RWPE1 (cell line): ENCODE measurements around the gene TEAD3.
"Not testable (repeated sequence)": the region's sequence is repeated elsewhere in the genome, so short reads cannot be mapped to it uniquely, and the experiment has no call there.

Source experiments
- CTCF ChIA-PET: fragments of 350-600 bp; sonication (Branson Sonifier 250); formaldehyde crosslinking; extraction: SDS; loops from one replicate; lab custom pipeline; 2021; lab: Yijun Ruan, JAX
- POLR2A ChIA-PET: fragments of 400-600 bp; formaldehyde crosslinking; extraction: SDS; loops from one replicate; lab custom pipeline; 2020; ENCODE audit warnings: antibody characterized with exemption; ENCODE audit not compliant: low non-redundant PET; lab: Yijun Ruan, JAX
- DNase-seq: peaks from one replicate; pipeline ENCODE4 v3.0.0; 2012; ENCODE audit warnings: low spot score
- H3K27ac ChIP-seq: fragments of 450-650 bp; 2 replicates; pipeline ENCODE4 v1.5.1; 2017
- TF ChIP-seq, protein P1 (sequence below): fragments of 450-650 bp; conservative IDR thresholded peaks from 2 replicates; pipeline ENCODE4 v1.5.1; 2017; ENCODE audit warnings: low read depth, mild to moderate bottlenecking

Gene TEAD3

GRCh38 chr6:35443341-35444030 is 53.4 kb downstream of the TEAD3 start:
- DNase-seq = no peak
- CTCF ChIA-PET = interaction anchor here (1.0 to 1.5 kb wide), 2 partner anchors 102 to 146 kb away, joined by 3 to 4 read pairs; partner anchors contain the start of gene DEF6
- H3K27ac ChIP-seq = peak overlapping the region; percentile 11
- TF ChIP-seq, protein P1, sequence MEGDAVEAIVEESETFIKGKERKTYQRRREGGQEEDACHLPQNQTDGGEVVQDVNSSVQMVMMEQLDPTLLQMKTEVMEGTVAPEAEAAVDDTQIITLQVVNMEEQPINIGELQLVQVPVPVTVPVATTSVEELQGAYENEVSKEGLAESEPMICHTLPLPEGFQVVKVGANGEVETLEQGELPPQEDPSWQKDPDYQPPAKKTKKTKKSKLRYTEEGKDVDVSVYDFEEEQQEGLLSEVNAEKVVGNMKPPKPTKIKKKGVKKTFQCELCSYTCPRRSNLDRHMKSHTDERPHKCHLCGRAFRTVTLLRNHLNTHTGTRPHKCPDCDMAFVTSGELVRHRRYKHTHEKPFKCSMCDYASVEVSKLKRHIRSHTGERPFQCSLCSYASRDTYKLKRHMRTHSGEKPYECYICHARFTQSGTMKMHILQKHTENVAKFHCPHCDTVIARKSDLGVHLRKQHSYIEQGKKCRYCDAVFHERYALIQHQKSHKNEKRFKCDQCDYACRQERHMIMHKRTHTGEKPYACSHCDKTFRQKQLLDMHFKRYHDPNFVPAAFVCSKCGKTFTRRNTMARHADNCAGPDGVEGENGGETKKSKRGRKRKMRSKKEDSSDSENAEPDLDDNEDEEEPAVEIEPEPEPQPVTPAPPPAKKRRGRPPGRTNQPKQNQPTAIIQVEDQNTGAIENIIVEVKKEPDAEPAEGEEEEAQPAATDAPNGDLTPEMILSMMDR = no peak
- POLR2A ChIA-PET = interaction anchor here (0.5 kb wide), 1 partner anchor 102 kb away, joined by 9 read pairs; no protein-coding TSS in a partner anchor

- peak overlapping the region; percentile 11 for H3K27ac ChIP-seq
- ChIA-PET CTCF (no interaction called here), POLR2A (interaction anchor here (0.5 kb wide), 1 partner anchor 101 kb away, joined by 9 read pairs; no protein-coding TSS in a partner anchor)
- TF ChIP-seq, protein P1 = no peak
- no peak for DNase-seq
Observed at GRCh38 chr6:35442693-35443092, 54.2 kb downstream of the TEAD3 start.

DNA sequence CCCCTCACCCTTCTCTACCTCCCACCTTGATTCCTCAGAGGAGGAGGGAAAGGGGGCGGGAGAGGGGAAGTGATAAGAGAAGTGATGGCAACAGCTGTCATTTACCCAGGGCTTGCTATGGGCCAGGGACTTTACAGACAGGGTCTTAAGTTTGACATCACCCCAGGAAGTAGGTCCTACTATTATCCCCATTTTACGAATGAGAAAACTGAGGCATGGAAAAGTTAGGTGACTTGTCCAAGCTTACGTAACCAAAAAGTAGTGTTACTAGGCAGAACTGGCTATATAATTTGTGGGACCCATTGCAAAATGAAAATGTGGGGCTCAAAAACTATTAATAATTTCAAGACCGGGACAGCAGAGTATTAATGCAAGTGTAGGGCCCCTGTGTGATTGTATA is 55.2 kb downstream of the TEAD3 start:
- POLR2A ChIA-PET = no interaction called here
- DNase-seq = no peak
- no peak overlapping the region for H3K27ac ChIP-seq
- CTCF ChIA-PET = interaction anchor here (0.8 kb wide), 1 partner anchor 100 kb away, joined by 3 read pairs; no protein-coding TSS in a partner anchor
- TF ChIP-seq, protein P1 = no peak

DNA sequence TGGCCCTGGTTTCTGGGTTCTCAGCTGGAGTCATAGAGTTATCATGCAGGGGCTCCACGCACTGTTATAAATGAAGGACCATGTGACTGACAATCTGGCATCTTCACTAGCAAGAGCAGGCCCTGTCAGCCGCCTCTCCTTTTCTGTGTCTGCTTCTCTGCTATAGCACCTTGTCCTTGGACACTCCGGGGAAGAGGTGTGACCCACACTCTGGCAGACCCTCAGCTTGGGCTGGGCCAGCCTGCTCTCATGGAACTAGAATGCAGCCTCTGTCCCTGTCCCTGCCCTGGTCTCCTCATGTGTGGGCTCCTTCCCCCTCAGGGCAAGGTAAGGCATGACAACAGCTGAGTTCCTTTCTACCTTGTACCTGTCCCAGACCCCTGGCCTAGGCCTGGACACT is 55.7 kb downstream of the TEAD3 start:
- no peak overlapping the region for H3K27ac ChIP-seq
- TF ChIP-seq, protein P1 = no peak
- no peak for DNase-seq
- POLR2A ChIA-PET = no interaction called here
- CTCF ChIA-PET = interaction anchor here (0.8 kb wide), 1 partner anchor 100 kb away, joined by 3 read pairs; no protein-coding TSS in a partner anchor

GRCh38 chr6:35439308-35439707 is 57.6 kb downstream of the TEAD3 start:
- H3K27ac ChIP-seq = no peak overlapping the region
- TF ChIP-seq, protein P1 = no peak
- ChIA-PET CTCF (no interaction called here), POLR2A (no interaction called here)
- DNase-seq = no peak

GRCh38 chr6:35438378-35439065 is 58.4 kb downstream of the TEAD3 start:
- POLR2A ChIA-PET, DNase-seq, H3K27ac ChIP-seq: not testable (repeated sequence)
- CTCF ChIA-PET = interaction anchor here (0.6 kb wide), 1 partner anchor 83 kb away, joined by 6 read pairs; no protein-coding TSS in a partner anchor
